Transverse colon (tissue), 4 donors: Measurements from ENCODE around the gene RPL29. TPM values are rescaled to one million over a fixed set of nuclear protein-coding genes. Genes with fewer than 3 reads are reported as not detected.
A peak's percentile ranks its signal among the peaks of the same experiment; 100 is the strongest.

Source experiments
- DNase-seq: peaks from one replicate; pipeline ENCODE4 v3.0.0-alpha.2; 2019
- H3K27ac ChIP-seq, 4 donors: fragments of 200-600 bp; sonication (generic); 2 replicates each; pipeline ENCODE4 v1.5.1; 2016 to 2018; ENCODE audit warnings: inconsistent platforms in 4 of 4
- H3K27me3 ChIP-seq: fragments of 200-600 bp; sonication (generic); 2 replicates; pipeline ENCODE4 v1.5.1; 2017; ENCODE audit warnings: inconsistent platforms
- H3K36me3 ChIP-seq, 4 donors: fragments of 200-600 bp; sonication (generic); 2 replicates each; pipeline ENCODE4 v1.5.1; 2017 to 2019; ENCODE audit warnings: inconsistent platforms in 4 of 4
- H3K4me1 ChIP-seq, 4 donors: fragments of 200-600 bp; sonication (generic); 2 replicates each; pipeline ENCODE4 v1.5.1; 2017 to 2020; ENCODE audit warnings: inconsistent platforms in 4 of 4
- H3K4me3 ChIP-seq, 4 donors: fragments of 200-600 bp; sonication (generic); 1 replicate in 1 of 4; 2 replicates in 3 of 4; pipeline versions ENCODE4 v1.5.1 to v1.6.1; 2017 to 2019; ENCODE audit warnings: inconsistent platforms in 4 of 4
- H3K9me3 ChIP-seq, 2 donors: fragments of 200-600 bp; sonication (generic); 2 replicates each; pipeline ENCODE4 v1.5.1; 2017 to 2019; ENCODE audit warnings: inconsistent platforms in 2 of 2
- EP300 ChIP-seq: sonication (generic); formaldehyde crosslinking; IDR thresholded peaks from one replicate; pipeline ENCODE4 v1.6.1; 2017; ENCODE audit warnings: antibody characterized with exemption, low read depth
- POLR2A ChIP-seq: fragments of 450-650 bp; IDR thresholded peaks from one replicate; pipeline ENCODE4 v1.6.1; 2016; ENCODE audit warnings: antibody characterized with exemption, mild to moderate bottlenecking, moderate library complexity
- POLR2AphosphoS5 ChIP-seq, 3 donors: sonication (generic); formaldehyde crosslinking; IDR thresholded peaks; one replicate each; pipeline ENCODE4 v1.6.1; 2016; ENCODE audit warnings: antibody characterized with exemption in 3 of 3
- WGBS, 2 donors: methylation state at CpG; one replicate each; pipeline ENCODE4 v1.1.5; 2018; ENCODE audit warnings: low coverage in 1 of 2; 5-methylcytosine and 5-hydroxymethylcytosine counted together
- in situ Hi-C, 4 donors: fragments of 200-750 bp; cut with MboI; loops; one replicate each; pipeline versions ENCODE4 v1.15.0 to v1.15.1; 2017; ENCODE audit warnings: low sequenced_read_pairs in 3 of 4, low pct_ligation_motif_present in 1 of 4, low pct_unique_long_range_greater_than_20kb in 1 of 4
- intact Hi-C: fragments of 100-400 bp; cut with DNase I; formaldehyde crosslinking; loops from one replicate; pipeline ENCODE4 v1.15.1; 2023; ENCODE audit warnings: low total_unique reads
- total RNA-seq, 4 donors: library from RNA; depleted of rRNA; stranded (reverse); fragments of >200 nt; gene quantifications; one replicate each; pipeline ENCODE4 v1.1.0, GENCODE V29; 2016
- TF ChIP-seq, protein P1 (sequence below), 5 experiments: fragments of 200-600 bp in 3 of 5; fragments of 450-650 bp in 2 of 5; sonication (generic) in 3 of 5; IDR thresholded peaks; 1 replicate in 2 of 5; 2 replicates in 3 of 5; pipeline ENCODE4 v1.5.1; 2016 to 2017; ENCODE audit warnings: antibody characterized with exemption in 5 of 5, inconsistent platforms in 3 of 5, mild to moderate bottlenecking in 2 of 5, moderate library complexity in 1 of 5

Gene RPL29
- total RNA-seq, 4 donors from 2014 or later: 366 to 1,281 (median 746) TPM

DNA sequence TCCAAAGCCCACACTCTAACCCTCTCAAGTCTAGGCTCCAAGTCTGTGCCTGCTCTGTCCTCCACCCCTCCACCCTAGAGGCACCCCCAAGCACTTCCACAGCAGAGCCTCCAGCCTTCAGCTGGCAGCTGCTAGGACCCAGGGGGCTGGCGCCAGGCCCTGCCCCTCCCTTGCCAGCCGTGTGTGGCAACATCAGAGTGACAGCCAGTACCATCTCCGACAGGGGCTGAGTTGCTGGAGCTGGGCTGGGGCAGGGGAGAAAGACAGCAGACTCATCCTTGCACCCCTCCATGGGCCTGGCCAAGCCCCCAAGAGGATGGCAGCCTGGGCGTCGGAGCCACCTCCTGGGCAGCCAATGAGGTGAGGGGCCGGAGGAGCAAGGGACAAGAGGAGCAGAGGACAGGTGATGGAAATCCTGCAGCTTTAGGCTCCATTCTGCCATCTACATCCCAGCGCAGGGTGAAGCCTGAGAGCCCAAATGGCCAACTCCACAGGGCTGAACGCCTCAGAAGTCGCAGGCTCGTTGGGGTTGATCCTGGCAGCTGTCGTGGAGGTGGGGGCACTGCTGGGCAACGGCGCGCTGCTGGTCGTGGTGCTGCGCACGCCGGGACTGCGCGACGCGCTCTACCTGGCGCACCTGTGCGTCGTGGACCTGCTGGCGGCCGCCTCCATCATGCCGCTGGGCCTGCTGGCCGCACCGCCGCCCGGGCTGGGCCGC, 40.4 kb downstream of the RPL29 start, which contains the start of gene GPR62:
Gene GPR62, plus strand, starts transcription at position 207 of the 718 bp plus-strand sequence. Its CDS starts 272 bp downstream, at position 479.
- H3K4me1 ChIP-seq: peaks cover 0 to 16% (median 10%) of the 10 kb centered on the region in 4 donors
- H3K27ac ChIP-seq: peak within 1 kb of the TSS; percentile 64 to 84 (median 80)
- peak within 1 kb of the TSS; percentile 22 to 53 (median 38) for H3K4me3 ChIP-seq
- WGBS, 2 donors: 59% methylated on average over 29 of the region's 33 CpGs; no CpG with 5 or more reads in 1 of the 2 donors
- intact Hi-C loops: no loop called here
- in situ Hi-C loops: no loop called here
- H3K27me3 ChIP-seq: peaks cover 20% of the 10 kb centered on the region
- H3K9me3 ChIP-seq: no peaks in the 10 kb centered on the region
- DNase-seq: no peak
- H3K36me3 ChIP-seq: no peaks in the 10 kb centered on the region
- TF ChIP-seq POLR2AphosphoS5 (IDR thresholded peaks at IDR 0.05) (no peak), POLR2A (no peak), EP300 (no peak)
- TF ChIP-seq, protein P1, sequence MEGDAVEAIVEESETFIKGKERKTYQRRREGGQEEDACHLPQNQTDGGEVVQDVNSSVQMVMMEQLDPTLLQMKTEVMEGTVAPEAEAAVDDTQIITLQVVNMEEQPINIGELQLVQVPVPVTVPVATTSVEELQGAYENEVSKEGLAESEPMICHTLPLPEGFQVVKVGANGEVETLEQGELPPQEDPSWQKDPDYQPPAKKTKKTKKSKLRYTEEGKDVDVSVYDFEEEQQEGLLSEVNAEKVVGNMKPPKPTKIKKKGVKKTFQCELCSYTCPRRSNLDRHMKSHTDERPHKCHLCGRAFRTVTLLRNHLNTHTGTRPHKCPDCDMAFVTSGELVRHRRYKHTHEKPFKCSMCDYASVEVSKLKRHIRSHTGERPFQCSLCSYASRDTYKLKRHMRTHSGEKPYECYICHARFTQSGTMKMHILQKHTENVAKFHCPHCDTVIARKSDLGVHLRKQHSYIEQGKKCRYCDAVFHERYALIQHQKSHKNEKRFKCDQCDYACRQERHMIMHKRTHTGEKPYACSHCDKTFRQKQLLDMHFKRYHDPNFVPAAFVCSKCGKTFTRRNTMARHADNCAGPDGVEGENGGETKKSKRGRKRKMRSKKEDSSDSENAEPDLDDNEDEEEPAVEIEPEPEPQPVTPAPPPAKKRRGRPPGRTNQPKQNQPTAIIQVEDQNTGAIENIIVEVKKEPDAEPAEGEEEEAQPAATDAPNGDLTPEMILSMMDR (IDR thresholded peaks at IDR 0.05): no peak

- Histone ChIP-seq H3K4me1 (peaks cover 0 to 16% (median 10%) of the 10 kb centered on the region in 4 donors), H3K27ac (no peak overlapping the region), H3K36me3 (no peaks in the 10 kb centered on the region), H3K27me3 (peaks cover 20% of the 10 kb centered on the region), H3K4me3 (no peak overlapping the region), H3K9me3 (no peaks in the 10 kb centered on the region)
- intact Hi-C loops (no loop called here), in situ Hi-C loops (no loop called here)
- DNase-seq: no peak
- TF ChIP-seq, protein P1 (IDR thresholded peaks at IDR 0.05): no peak
- no peak for TF ChIP-seq EP300
- TF ChIP-seq POLR2A: no peak
- TF ChIP-seq POLR2AphosphoS5 (IDR thresholded peaks at IDR 0.05): no peak
- WGBS, 2 donors: 55 to 82% methylated on average over 1 of the region's 1 CpG
These were observed 41.0 kb downstream of the RPL29 start for GRCh38 chr3:51954713-51955112.

DNA sequence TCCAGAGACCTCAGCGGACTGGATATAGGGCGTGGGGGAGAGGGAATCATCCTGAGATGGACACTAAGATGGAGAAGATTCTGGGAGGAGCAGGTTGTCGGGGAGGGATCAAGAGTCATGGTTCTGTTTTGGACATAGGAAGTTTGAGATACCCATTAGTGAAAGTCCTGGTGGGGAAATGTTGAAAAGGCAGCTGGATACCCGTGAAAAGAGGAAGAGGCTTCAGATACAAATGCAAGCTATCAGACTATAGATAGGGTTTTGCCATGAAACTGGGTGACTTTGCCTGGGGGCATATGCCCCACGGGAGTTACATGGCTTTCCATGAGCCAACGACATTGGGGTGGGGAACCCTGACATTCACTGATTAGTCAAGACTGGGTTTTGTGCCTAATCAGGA, 41.6 kb downstream of the RPL29 start:
- in situ Hi-C loops: no loop called here
- TF ChIP-seq POLR2AphosphoS5 (IDR thresholded peaks at IDR 0.05): no peak
- TF ChIP-seq, protein P1 (IDR thresholded peaks at IDR 0.05): no peak
- TF ChIP-seq EP300: no peak
- TF ChIP-seq POLR2A: no peak
- peaks cover 0 to 16% (median 10%) of the 10 kb centered on the region in 4 donors for H3K4me1 ChIP-seq
- H3K36me3 ChIP-seq: no peaks in the 10 kb centered on the region
- no peaks in the 10 kb centered on the region for H3K9me3 ChIP-seq
- no peak overlapping the region for H3K4me3 ChIP-seq
- peaks cover 20% of the 10 kb centered on the region for H3K27me3 ChIP-seq
- 67 to 73% methylated on average over 3 to 6 of the region's 6 CpGs for WGBS, 2 donors
- intact Hi-C loops: no loop called here
- H3K27ac ChIP-seq: no peak overlapping the region
- DNase-seq: no peak

DNA sequence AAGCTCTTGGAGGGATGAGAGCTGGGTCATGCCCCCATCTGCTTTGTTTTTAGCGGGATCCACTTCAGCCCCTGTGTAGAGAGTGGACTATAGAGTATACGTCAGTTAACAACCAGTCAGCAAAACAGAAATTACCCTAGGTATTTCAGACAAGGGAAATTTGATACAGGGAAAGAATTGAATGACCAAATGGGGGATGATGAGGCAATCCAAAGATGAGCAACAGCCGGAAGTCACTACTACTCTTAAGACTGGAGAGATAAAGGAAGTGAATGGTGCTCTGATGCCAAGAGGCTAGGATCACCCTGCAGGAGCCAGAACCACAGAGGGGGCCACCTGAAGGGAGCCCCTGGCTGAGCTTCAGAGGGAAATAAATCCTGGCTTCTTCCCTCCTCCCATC, 42.2 kb downstream of the RPL29 start:
- Histone ChIP-seq H3K27ac (no peak overlapping the region), H3K36me3 (no peaks in the 10 kb centered on the region), H3K4me1 (peaks cover 0 to 16% (median 10%) of the 10 kb centered on the region in 4 donors), H3K27me3 (peaks cover 20% of the 10 kb centered on the region), H3K9me3 (no peaks in the 10 kb centered on the region), H3K4me3 (no peak overlapping the region)
- in situ Hi-C loops (no loop called here), intact Hi-C loops (no loop called here)
- TF ChIP-seq POLR2A (no peak), POLR2AphosphoS5 (IDR thresholded peaks at IDR 0.05) (no peak), EP300 (no peak)
- TF ChIP-seq, protein P1 (IDR thresholded peaks at IDR 0.05): no peak
- DNase-seq: no peak
- WGBS, 2 donors: 65 to 79% methylated on average over 3 of the region's 3 CpGs
